Body of pancreas (tissue), 4 donors: Measurements from ENCODE around the gene GPR132. TPM values are rescaled to one million over a fixed set of nuclear protein-coding genes. Genes with fewer than 3 reads are reported as not detected.

Source experiments
- ATAC-seq: fragments of 150-250 bp; one replicate; pipeline ENCODE4 v1.9.1; 2016
- DNase-seq, 4 donors: peaks; one replicate each; pipeline ENCODE4 v3.0.0-alpha.2; 2019
- H3K27ac ChIP-seq, 4 donors: fragments of 200-600 bp; sonication (generic); 1 replicate in 3 of 4; 2 replicates in 1 of 4; pipeline versions ENCODE4 v1.5.1 to v1.6.1; 2016 to 2019; ENCODE audit warnings: mild to moderate bottlenecking in 1 of 4, mixed read lengths in 1 of 4, moderate library complexity in 1 of 4
- H3K27me3 ChIP-seq, 2 donors: fragments of 200-600 bp; sonication (generic); one replicate each; pipeline ENCODE4 v1.6.0; 2016; ENCODE audit warnings: mild to moderate bottlenecking in 1 of 2
- H3K36me3 ChIP-seq, 2 donors: fragments of 200-600 bp; sonication (generic); replicated peaks in 1 of 2; 2 replicates each; pipeline ENCODE4 v1.5.1; 2016; ENCODE audit warnings: low read depth in 2 of 2; ENCODE audit not compliant: insufficient read depth in 1 of 2
- H3K4me1 ChIP-seq: fragments of 200-600 bp; sonication (generic); one replicate; pipeline ENCODE4 v1.6.0; 2016
- H3K4me3 ChIP-seq, 2 donors: fragments of 200-600 bp; sonication (generic); 1 replicate in 1 of 2; 2 replicates in 1 of 2; pipeline ENCODE4 v1.5.1; 2016 to 2019
- H3K9me3 ChIP-seq, 3 donors: fragments of 200-600 bp; sonication (generic); 1 replicate in 2 of 3; 2 replicates in 1 of 3; pipeline ENCODE4 v1.5.1; 2016
- POLR2A ChIP-seq, 3 donors: fragments of 450-650 bp; IDR thresholded peaks; one replicate each; pipeline ENCODE4 v1.6.1; 2016; ENCODE audit warnings: antibody characterized with exemption in 3 of 3, mild to moderate bottlenecking in 2 of 3
- WGBS, 2 donors: methylation state at CpG; one replicate each; pipeline ENCODE4 v1.1.5; 2017; 5-methylcytosine and 5-hydroxymethylcytosine counted together
- intact Hi-C: fragments of 100-400 bp; cut with DNase I; formaldehyde crosslinking; loops from one replicate; pipeline ENCODE4 v1.15.1; 2023
- total RNA-seq, 2 donors: library from RNA; depleted of rRNA; stranded (reverse); fragments of >200 nt; gene quantifications; one replicate each; pipeline ENCODE4 v1.1.0, GENCODE V29; 2016
- TF ChIP-seq, protein P1 (sequence below), 7 experiments: fragments of 450-650 bp in 4 of 7; fragments of 200-600 bp in 3 of 7; sonication (generic) in 3 of 7; IDR thresholded peaks; one replicate each; pipeline ENCODE4 v1.5.1; 2016 to 2019; ENCODE audit warnings: antibody characterized with exemption in 7 of 7

Gene GPR132
- total RNA-seq, 2 donors from 2014 or later = 1.0 TPM; not detected in 1

DNA sequence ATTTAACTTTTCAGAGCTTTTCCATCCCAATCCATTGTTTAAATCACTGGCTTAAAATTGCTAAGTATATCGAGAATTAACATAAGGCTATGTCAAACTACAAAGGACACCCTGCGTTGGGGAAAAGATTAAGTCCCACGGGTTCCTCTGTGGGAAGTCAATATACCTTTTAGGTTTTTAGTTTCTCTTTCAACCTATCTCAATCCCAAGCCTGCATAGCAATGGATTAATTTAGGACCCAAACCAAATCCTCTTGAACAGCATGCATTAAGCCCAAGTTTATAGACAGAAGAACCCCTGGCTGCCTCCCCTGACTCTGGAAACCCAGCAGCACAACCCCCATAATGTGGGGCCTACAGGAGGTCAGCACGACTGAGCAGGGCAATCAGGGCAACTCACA is 50.6 kb downstream of the GPR132 start:
- ATAC-seq = no peak
- intact Hi-C loops = no loop called here
- 72 to 76% methylated on average over 4 of the region's 4 CpGs for WGBS, 2 donors

DNA sequence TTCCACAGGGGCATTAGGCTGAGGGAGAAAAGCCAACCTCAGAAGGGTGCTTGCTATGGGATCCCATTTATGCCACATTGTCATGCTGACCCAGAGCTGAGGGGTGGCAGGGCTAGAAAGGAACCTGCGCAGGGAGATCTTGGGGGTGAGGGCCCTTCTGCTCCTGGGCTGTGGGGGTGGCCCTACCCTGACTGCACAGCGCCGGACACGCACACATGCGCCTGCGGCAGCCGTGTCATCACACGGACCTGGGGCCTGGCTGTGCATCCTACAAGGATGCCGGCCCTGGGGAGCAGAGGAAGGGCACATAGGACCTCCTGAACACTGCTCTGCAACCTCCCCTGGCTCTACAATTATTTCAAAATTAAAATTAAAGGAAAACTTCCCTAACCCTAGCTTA is 51.2 kb downstream of the GPR132 start:
- 92 to 100% methylated on average over 1 to 9 of the region's 9 CpGs for WGBS, 2 donors
- TF ChIP-seq POLR2A (IDR thresholded peaks at IDR 0.05) = no peak
- TF ChIP-seq, protein P1, sequence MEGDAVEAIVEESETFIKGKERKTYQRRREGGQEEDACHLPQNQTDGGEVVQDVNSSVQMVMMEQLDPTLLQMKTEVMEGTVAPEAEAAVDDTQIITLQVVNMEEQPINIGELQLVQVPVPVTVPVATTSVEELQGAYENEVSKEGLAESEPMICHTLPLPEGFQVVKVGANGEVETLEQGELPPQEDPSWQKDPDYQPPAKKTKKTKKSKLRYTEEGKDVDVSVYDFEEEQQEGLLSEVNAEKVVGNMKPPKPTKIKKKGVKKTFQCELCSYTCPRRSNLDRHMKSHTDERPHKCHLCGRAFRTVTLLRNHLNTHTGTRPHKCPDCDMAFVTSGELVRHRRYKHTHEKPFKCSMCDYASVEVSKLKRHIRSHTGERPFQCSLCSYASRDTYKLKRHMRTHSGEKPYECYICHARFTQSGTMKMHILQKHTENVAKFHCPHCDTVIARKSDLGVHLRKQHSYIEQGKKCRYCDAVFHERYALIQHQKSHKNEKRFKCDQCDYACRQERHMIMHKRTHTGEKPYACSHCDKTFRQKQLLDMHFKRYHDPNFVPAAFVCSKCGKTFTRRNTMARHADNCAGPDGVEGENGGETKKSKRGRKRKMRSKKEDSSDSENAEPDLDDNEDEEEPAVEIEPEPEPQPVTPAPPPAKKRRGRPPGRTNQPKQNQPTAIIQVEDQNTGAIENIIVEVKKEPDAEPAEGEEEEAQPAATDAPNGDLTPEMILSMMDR (IDR thresholded peaks at IDR 0.05) = no peak
- DNase-seq (no peak), ATAC-seq (no peak)
- Histone ChIP-seq H3K4me3 (no peak overlapping the region), H3K9me3 (no peaks in the 10 kb centered on the region), H3K36me3 (peaks cover 0 to 6% of the 10 kb centered on the region in 2 donors), H3K4me1 (peaks cover 8% of the 10 kb centered on the region), H3K27ac (no peak overlapping the region), H3K27me3 (no peaks in the 10 kb centered on the region)
- intact Hi-C loops = no loop called here

More for the DNA sequence above, 50.6 kb downstream of the GPR132 start:
- no peak for DNase-seq
- TF ChIP-seq, protein P1 (IDR thresholded peaks at IDR 0.05) = no peak
- TF ChIP-seq POLR2A (IDR thresholded peaks at IDR 0.05) = no peak
- Histone ChIP-seq H3K4me1 (peaks cover 14% of the 10 kb centered on the region), H3K9me3 (no peaks in the 10 kb centered on the region), H3K27me3 (no peaks in the 10 kb centered on the region), H3K36me3 (peaks cover 0 to 6% of the 10 kb centered on the region in 2 donors), H3K4me3 (no peak overlapping the region), H3K27ac (no peak overlapping the region)

DNA sequence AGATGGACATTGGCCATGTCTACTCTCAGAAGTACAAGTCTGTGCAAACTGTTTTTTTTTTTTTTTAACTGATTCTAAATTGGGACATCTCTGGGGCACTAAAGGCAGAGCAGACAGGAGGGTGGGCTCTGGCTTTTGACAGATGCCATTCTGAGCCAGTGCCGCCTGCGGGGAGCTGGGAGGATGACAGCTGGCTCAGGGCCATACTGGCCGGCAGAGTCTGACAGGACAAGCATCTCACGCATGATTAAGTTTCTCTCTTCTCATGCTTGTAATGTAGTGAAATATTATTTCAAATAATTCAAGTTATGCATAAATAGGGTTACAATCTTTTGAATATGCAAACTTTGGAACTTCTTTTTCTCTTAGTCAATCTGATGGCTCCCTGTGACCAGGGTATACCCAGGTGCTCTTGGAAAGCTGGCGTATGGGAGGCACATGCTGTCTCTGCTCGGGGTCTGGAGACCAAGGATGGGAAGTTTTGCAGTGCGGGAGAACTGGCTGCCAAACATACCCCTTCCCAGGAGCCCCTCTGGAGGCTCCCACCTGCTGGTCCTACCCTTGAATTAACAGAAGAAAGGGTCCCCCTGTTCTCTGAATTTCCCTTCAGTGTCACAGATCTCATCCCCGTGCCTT is 52.0 kb downstream of the GPR132 start:
- ATAC-seq = no peak
- Histone ChIP-seq H3K36me3 (peaks cover 0 to 6% of the 10 kb centered on the region in 2 donors), H3K27ac (no peak overlapping the region), H3K27me3 (no peaks in the 10 kb centered on the region), H3K9me3 (no peaks in the 10 kb centered on the region), H3K4me1 (peaks cover 2% of the 10 kb centered on the region), H3K4me3 (no peak overlapping the region)
- intact Hi-C loops = no loop called here
- WGBS, 2 donors = 49 to 55% methylated on average over 8 of the region's 8 CpGs
- TF ChIP-seq, protein P1 (IDR thresholded peaks at IDR 0.05) = no peak
- peak in 1 of 4 donors; percentile 35 for DNase-seq

DNA sequence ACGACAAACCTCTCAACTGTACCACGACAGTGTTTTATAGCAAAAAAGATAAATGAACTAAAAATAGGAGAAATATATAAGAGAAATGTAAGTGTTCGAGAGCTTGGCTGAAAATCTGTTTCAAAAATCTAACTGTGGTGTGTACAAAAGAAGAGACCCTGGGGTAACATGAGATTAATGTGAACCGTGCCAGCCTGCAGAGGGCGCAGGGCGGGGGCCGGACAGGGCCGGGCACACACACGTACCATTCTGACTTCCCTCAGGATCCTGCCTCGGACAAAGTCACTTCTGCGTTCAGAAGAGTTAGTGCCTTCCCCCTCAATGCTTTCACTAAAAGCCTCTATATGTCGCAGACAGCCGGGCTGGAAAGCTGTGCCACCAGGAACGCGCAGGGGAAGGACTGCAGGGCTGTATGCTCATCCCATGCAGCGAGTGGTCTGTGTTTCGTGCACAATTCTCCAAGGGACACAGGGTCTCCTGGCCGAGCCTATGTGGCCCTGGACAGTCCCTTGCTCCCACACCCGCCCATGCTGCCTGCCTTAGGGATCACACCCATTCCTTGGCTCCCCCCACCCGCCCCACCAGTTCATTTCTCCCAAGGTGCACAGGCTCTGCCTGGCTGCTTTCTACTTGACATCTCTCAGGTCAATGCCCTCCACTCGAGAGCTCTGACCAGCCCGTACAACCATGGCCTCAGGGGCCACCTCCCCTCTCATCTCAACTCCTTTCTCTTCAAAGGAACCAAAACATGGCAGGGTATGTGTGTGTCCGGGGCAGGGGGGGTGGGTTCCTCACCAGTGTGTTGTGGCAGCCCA is 52.9 kb downstream of the GPR132 start:
- Histone ChIP-seq H3K4me1 (no peaks in the 10 kb centered on the region), H3K36me3 (peaks cover 0 to 6% of the 10 kb centered on the region in 2 donors), H3K4me3 (no peak overlapping the region), H3K9me3 (no peaks in the 10 kb centered on the region), H3K27ac (no peak overlapping the region), H3K27me3 (no peaks in the 10 kb centered on the region)
- ATAC-seq (peak; percentile 49), DNase-seq (peak in 1 of 4 donors; percentile 30)
- TF ChIP-seq, protein P1 (IDR thresholded peaks at IDR 0.05) = peak in 2 of 7 experiments; percentile 30 to 32
- no peak for TF ChIP-seq POLR2A (IDR thresholded peaks at IDR 0.05)
- 68 to 83% methylated on average over 21 to 23 of the region's 23 CpGs for WGBS, 2 donors
- intact Hi-C loops = no loop called here
